Inferior parietal cortex (tissue), 1 donor: ENCODE data around the gene HEBP1.

Experiments
- DNase-seq: peaks from one replicate; pipeline ENCODE4 v3.0.0-alpha.2; 2016; ENCODE audit errors: extremely low spot score

Gene HEBP1

DNA sequence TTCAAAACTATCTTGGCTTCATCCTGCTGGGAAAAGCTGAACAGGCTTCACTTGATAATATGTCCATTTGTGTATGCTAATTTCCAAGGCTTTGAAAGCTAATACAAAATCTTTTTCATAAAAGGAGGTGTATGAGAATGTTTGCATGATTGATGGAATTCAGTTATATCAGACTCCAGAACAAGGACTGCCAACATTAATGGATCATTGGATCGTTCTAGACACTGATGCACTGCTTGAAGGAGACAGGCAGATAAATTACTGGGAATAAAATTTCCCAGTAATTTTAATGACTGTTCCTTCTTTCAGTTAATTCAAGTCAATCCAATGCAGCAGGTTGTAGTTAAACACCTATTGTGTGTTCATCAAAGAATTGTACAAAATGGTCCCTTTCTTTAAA is 48.6 kb downstream of the HEBP1 start:
- no peak for DNase-seq

DNA sequence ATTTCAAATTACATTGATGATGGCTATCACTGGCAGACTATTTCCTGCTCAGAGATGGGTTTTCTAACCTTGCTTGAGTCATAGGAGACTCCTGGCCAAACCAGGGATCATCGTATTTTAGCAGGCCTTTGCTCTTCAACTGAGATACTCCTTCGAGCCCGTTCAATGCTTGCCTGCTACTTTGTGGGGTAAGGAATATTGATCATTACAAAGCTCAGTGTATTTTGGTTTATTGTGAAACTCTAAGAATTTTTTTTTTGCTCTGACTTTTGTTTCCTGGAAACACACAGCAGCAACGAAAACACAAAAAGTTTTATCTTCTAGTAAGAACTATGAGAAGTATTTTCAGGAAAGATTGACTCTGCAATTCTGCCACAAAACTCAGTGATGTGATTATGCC is 52.2 kb downstream of the HEBP1 start:
- no peak for DNase-seq

DNA sequence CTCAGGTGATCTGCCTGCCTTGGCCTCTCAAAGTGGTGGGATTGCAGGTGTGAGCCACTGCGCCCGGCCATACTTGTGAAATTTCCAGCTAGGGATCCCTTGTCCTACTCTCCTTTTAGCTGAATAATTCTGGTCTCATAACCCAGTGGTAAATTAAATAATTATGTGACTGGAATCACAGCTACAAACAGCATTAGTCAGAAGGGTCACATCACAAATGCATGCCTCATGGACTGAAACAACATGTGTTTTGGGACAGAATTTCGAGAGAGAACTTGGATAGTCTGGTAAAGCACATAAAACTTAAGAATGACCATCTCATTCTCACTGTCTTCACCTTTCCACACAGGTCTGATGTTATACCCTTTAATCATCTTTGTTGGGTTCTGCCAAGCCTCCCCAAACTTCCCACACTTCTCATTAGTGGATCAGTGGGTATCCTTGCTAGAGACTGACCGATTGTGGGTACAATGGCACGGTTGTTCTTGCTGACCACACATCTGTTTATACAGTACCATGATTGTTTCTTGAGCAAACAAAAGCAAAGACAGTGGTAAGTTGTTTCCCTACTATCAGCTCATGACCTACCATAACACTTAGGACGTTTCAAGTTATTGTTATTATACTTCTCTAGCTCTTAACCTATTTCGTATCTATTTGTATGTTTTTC is 53.2 kb downstream of the HEBP1 start:
- DNase-seq: peak; percentile 76

DNA sequence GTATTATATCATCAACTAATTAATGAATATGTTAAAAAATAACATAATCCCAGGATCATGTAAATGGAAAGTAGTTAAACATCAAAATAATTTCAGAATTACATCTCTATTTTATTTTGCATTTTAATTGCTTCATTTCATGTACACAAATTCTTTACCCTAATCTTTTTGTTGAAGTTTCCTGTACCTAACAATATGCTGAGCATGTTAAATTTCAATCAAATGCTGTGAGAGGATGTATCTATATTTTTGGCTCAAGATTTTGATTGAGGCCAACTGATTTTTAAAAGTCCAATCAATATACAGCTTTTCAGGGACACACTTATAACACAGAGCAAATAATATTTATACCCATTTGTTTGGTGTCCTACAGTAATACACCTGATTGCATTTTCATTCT is 54.5 kb downstream of the HEBP1 start:
- DNase-seq: no peak

DNA sequence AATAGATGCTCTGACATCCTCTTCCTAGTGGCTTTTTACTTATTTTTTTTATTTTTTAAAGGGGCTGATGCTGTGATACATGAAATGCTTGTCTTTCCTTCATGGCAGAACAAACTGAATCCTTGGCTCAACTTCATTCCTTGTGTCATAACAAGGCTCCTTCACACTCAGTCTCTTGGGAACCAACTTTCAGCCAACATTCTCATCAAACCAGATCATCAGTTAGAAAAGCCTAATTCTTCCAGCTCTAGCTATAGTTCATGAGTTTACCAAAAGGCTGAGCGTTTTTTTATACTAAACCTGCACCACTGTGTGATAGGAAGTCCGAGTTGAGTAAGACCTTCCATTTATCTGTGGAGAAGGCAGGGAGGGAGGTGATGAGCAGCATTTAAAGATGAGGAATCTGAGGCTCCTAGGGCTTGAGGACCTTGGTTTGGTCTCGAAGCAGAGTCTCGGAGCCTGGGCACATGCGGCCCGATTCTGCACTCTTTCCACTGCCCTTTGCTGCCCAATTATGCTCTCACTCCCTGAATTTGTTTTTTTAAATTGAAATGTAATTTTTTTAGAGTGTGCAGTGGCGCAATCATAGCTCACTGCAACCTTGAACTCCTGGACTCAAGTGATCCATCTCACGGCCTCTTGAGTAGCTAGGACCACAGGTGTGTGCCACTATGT is 56.3 kb downstream of the HEBP1 start:
- no peak for DNase-seq

DNA sequence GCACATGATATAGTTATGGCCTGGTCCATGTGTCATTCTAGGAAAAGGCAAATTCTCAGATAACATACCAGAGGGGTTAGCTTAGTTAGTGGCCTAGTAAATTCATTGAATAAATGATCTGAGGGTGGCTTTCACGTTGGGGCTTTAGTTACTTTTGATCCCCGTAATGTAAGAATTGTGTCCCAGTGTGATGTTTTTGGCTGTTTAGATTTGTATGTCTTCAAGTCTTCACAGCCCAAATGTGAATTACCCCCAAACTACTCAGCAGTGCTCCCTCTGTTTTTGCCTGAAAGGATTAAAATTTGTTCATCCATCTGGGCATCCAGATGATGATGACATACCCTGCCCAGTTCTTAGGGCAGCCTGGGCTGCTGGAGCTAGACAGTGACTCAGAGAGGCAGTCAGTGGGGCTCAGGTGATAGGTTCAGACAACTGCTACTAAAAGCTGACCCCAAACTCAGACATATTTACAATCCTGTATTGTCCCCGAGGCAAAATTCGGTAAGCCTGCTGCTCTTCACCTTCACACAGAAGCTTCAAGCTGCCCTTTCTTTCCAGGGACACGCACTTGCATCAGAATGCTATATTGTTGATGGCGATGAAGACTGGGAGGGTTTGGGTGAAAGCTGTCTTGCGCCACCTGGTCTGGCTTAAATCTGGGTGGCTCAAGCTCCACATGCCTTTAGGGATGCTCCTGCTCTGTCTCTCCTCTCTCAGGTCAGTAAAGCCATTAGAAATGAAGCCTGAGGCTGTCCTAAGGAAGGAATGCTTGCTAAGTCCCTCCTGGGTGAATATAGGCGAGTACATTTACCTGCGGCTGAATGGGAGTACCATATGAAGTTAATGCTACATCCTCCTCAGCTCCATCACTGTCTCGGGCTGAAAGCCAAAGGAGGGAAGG is 58.4 kb downstream of the HEBP1 start:
- DNase-seq: no peak

DNA sequence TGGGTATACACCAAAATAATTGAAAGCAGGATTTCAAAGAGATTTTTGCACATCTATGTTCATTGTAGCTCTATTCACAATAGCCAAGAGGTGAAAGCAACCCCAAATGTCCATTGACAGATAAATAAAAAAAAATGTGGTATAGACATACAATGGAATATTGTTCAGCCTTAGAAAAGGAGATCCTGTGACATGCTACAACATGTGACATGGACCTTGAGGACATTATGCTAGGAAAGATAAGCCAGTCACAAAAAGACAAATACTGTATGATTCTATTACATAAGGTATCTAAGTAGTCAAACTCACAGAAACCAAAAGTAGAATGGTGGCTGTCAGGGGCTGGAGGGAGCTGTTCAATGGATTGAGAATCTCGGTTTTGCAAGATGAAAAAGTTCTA is 60.2 kb downstream of the HEBP1 start:
- DNase-seq: no peak

DNA sequence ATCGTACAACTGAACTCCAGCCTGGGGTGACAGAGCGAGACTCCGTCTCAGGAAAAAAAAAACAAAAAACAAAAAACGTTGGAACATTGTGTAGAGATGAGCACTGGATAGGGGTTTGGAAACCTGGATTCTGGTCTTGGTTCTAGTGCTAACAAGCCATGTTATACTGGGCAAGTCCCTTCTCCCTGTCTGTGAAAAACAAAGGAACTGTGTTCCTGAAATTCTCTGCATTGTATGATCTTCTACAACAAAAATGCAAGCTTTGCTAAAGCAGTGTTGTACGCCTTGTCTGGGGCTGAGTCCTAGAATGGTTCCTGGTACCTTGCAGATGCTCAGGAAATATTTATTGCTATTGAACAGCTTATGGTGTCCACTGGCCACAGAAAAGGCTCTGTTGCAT is 61.5 kb downstream of the HEBP1 start:
- DNase-seq: no peak

DNA sequence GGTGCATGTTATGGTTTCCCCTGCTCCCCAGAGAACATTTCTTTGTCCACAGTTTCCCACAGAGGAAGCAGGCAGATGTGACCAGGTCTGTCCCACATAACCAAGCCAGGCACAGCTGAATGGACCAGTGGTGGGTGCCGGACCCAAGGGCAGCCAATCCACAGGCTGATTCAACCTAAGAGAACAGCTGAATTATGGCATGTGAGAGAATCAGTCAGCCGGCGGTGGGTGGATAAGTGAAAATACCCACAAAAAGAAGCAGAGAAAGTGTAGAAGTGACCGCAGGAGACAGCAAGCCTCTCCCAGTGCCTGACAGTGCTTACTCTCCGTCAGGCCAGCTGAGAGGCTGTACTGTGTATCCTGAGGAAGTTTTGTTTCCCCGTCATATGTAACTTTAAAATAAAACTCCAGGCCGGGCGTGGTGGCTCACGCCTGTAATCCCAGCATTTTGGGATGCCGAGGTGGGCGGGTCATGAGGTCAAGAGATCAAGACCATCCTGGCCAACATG is 63.0 kb downstream of the HEBP1 start:
- no peak for DNase-seq

DNA sequence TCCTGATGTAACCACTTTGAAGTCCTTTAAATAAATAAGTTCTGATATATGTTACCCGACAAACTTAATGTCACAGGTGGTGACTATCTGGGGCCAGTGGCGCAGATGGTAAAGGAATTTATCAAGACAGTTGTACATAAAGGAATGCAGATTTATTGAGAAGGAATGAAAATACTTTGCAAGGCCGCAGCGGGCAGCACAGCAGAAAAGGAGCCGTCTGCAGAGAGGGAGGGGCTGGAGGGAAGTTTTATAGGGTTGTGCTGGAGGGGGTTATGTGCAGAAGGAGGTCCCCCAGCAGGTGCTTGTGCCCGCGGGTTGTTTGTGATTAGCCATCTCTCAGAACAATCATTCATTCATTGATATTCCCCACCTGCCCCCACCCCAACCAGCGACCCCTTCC is 65.5 kb downstream of the HEBP1 start:
- no peak for DNase-seq

DNA sequence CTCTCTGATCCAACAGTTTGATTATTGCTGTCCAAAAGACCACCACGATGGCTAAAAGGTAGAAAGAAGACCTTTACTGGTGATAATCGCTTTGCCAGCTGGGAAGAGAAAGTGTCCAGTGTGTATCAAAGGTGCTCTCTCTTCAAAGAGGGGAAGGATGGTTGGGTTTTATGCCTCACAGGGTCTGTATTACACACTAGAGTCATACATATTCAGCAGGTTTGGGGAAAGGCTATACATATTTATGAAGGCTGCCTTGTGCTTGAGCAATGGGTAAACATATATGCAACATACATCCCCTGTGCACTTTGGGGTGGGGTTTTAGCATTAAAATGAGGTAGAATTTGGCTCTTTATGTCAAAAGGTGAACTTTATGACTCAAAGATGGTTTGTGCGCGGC is 66.3 kb downstream of the HEBP1 start:
- DNase-seq: no peak

DNA sequence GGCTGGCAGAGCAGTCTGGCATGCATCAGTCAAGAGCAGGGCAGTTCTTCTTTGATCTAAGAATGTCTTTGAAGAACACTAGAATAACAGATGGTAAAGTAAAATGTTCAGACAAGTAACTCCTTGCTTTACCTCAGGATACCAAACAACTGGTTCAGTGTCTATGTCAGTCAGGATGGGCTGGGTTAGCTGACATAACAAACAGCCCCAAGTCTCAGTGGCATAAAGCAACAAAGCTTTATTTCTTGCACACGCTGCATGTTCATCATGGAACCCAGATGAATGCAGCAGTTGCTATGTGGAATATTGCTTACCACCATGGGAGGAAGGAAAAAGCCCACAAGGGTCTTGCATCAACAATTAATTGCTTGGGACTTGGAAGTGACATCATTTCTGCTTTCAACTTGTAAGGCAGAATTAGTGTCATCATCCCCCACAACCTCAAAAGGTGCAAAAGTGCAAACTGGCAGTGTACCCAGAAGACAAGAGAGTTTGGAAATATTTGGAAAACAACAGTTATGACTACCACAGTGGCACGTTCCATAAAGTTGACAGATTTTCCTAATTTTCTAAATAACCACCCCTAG is 69.3 kb downstream of the HEBP1 start:
- no peak for DNase-seq

DNA sequence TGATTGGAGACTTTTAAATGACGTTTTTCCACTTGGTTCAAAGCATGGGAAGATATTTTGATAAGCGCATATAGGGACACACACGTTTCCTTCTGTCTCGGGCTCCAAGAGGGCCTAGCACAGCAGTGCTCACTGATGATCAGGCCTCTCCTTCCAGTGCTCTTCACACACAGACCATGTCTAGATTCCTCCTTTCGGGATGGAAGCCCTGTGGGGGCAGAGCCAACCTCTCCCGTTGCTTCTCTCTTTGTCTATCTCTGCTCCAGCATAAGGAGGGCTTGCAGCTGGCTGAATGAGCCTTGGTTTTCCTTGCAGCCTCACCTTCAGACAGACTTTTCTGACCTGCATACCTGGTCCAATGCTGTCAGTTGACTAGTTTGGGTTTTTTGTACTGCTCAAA is 70.4 kb downstream of the HEBP1 start:
- no peak for DNase-seq

DNA sequence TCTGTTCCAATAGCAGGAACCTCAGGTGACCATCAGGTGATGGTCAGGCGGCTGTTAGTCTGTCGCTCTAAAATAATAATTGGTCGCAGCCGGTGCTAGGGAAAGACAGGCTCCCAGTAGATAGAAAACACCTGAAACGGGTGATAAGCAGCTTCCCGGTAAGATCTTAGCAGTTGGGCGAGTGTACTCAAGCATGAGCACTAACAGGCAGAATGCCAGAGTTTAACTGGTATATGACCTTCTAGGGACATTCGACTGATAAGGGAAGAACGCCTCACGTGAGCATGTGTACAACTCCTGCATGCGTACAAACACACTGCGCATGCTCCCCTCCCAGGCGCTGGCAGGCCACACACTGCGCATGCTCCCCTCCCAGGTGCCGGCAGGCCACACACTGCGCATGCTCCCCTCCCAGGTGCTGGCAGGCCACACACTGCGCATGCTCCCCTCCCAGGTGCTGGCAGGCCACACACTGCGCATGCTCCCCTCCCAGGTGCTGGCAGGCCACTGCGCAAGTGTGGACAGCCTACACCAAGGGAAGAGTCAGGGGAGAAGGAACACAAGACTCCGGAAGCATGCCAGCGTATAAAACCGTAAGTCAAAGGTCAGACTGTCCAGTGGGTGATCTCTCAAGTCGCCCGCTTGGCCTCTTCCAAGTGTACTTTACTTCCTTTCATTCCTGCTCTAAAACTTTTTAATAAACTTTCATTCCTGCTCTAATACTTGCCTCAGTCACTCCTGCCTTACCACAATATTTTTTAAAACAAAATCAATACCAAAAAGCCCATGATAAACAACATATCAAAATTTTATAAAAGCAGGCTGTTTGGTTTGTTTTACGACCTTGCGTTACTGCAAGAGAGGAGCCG is 72.6 kb downstream of the HEBP1 start:
- no peak for DNase-seq

DNA sequence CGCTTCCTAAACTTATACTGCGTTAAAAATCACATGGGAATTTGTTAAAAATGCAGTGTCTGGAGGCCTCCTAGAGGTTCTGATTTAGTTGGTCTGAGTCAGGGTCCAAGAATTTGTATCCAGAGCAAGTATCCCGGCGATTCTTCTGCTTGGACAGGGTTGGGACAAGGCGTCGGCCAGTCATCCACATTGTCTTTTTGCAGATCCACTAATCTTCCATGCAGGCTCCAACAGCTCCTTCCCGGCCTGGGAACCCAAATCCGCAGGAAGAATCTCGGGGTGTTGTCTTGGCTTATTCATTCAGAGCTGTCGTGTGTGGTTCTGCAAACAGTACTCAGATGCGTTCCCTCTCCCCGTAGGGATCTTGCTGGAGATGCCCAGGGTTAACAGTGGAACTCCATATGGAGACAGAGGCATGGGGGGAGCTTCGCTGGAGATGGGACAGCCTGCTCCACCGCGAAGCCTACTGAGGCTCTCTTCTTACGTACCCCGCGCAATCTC is 73.4 kb downstream of the HEBP1 start:
- no peak for DNase-seq

DNA sequence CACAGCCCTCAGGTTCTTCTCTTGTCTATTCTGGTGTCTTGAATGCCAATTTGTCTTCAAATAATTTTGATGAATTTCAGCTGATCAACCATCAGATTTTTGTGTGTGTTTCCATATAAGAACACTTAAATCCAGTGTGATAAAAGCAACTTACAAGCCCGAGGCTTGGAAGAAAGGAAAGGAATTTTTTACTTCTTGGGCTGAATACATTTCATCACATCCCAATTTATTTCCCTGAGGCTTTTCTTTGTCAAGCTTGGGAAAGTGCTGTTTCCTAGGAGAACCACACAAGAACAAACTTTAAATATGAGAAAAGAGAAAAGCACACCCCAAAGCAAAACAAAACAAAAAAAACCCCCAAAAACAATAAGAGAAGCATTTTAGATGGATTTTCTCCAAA is 74.7 kb downstream of the HEBP1 start:
- DNase-seq: no peak
